Activated CD8-positive, alpha-beta T cell treated with anti-CD3 and anti-CD28 coated beads for 36 hours (primary cell): ENCODE data around the gene ISOC1. TPM values are rescaled to one million over a fixed set of nuclear protein-coding genes. Genes with fewer than 3 reads are reported as not detected.

Source experiments
- ATAC-seq: fragments of 200-7000 bp; cut with Tn5 transposase; one replicate; pipeline ENCODE4 v1.10.0; 2021; ENCODE audit warnings: mild to moderate bottlenecking, moderate library complexity
- CTCF ChIA-PET: fragments of 350-600 bp; sonication (Branson Sonifier 250); formaldehyde crosslinking; loops from one replicate; lab custom pipeline; 2021; ENCODE audit warnings: antibody characterized with exemption; lab: Charles Lee
- POLR2A ChIA-PET: fragments of 350-600 bp; sonication (Branson Sonifier 250); formaldehyde crosslinking; loops from one replicate; lab custom pipeline; 2021; ENCODE audit warnings: antibody characterized with exemption; lab: Charles Lee
- DNase-seq: peaks from one replicate; pipeline ENCODE4 v3.0.0-alpha.2; 2020
- H3K27ac Mint-ChIP-seq: one replicate; pipeline ENCODE4 v1.8.0; 2021; ENCODE audit warnings: mild to moderate bottlenecking, mixed read lengths
- H3K27me3 Mint-ChIP-seq: one replicate; pipeline ENCODE4 v1.8.0; 2021; ENCODE audit warnings: mixed read lengths
- H3K36me3 Mint-ChIP-seq: one replicate; pipeline ENCODE4 v1.8.0; 2021; ENCODE audit warnings: low read depth, mixed read lengths
- H3K4me1 Mint-ChIP-seq: one replicate; pipeline ENCODE4 v1.8.0; 2021; ENCODE audit warnings: low read depth, mixed read lengths
- H3K4me3 Mint-ChIP-seq: one replicate; pipeline ENCODE4 v1.8.0; 2021; ENCODE audit warnings: mild to moderate bottlenecking, moderate library complexity, mixed read lengths
- H3K9me3 Mint-ChIP-seq: one replicate; pipeline ENCODE4 v1.8.0; 2021; ENCODE audit warnings: mixed read lengths
- intact Hi-C: fragments of 100-400 bp; cut with micrococcal nuclease; formaldehyde crosslinking; loops from one replicate; pipeline ENCODE4 v1.10.0; 2022
- total RNA-seq, 2 experiments: library from RNA; stranded (reverse); gene quantifications; one replicate each; pipeline ENCODE4 v1.2.3, GENCODE V29; 2021
- TF ChIP-seq, protein P1 (sequence below): fragments of 200-600 bp; IDR thresholded peaks from one replicate; pipeline ENCODE4 v1.8.0; 2022; ENCODE audit warnings: antibody characterized with exemption, mild to moderate bottlenecking

Gene ISOC1
- total RNA-seq, 2 experiments from 2014 or later = 23.4 to 24.1 TPM

DNA sequence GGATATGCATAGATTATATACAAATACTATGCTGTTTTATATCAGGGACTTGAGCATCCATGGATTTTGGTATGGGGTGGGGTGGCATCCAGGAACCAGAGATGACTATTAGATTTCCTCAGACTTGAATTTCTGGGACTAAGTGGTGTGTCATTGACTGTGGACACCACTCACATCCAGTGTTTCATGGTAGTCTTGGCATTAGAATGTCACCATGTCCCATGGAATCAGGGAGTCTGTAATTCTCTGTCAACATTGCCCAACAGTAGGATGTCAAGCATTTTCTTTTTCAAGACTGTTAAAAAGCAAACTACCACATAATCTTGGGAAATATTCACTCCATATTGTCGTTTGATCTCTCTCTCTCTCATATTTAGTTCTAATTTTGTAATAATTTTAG, 13.1 kb downstream of the ISOC1 start:
- intact Hi-C loops = no loop called here
- no peak for ATAC-seq
- no peak for DNase-seq
- POLR2A ChIA-PET = no interaction called here
- Mint-ChIP-seq H3K36me3 (peaks cover 25% of the 10 kb centered on the region), H3K9me3 (no peaks in the 10 kb centered on the region), H3K27ac (no peak overlapping the region), H3K4me1 (no peaks in the 10 kb centered on the region), H3K4me3 (no peak overlapping the region), H3K27me3 (no peaks in the 10 kb centered on the region)
- CTCF ChIA-PET = no interaction called here
- TF ChIP-seq, protein P1, sequence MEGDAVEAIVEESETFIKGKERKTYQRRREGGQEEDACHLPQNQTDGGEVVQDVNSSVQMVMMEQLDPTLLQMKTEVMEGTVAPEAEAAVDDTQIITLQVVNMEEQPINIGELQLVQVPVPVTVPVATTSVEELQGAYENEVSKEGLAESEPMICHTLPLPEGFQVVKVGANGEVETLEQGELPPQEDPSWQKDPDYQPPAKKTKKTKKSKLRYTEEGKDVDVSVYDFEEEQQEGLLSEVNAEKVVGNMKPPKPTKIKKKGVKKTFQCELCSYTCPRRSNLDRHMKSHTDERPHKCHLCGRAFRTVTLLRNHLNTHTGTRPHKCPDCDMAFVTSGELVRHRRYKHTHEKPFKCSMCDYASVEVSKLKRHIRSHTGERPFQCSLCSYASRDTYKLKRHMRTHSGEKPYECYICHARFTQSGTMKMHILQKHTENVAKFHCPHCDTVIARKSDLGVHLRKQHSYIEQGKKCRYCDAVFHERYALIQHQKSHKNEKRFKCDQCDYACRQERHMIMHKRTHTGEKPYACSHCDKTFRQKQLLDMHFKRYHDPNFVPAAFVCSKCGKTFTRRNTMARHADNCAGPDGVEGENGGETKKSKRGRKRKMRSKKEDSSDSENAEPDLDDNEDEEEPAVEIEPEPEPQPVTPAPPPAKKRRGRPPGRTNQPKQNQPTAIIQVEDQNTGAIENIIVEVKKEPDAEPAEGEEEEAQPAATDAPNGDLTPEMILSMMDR = no peak

GRCh38 chr5:129110742-129111141, 16.2 kb downstream of the ISOC1 start:
- TF ChIP-seq, protein P1 = no peak
- H3K4me1 Mint-ChIP-seq = peaks cover 2% of the 10 kb centered on the region
- intact Hi-C loops = no loop called here
- H3K27ac Mint-ChIP-seq = no peak overlapping the region
- no peaks in the 10 kb centered on the region for H3K9me3 Mint-ChIP-seq
- H3K27me3 Mint-ChIP-seq = no peaks in the 10 kb centered on the region
- no peak for ATAC-seq
- ChIA-PET CTCF (interaction anchor here (1.4 to 2.2 kb wide), 2 partner anchors 9 to 15 kb away, joined by 4 to 11 read pairs; no protein-coding TSS in a partner anchor), POLR2A (interaction anchor here (1.0 kb wide), 1 partner anchor 28 kb away, joined by 3 read pairs; no protein-coding TSS in a partner anchor)
- peaks cover 19% of the 10 kb centered on the region for H3K36me3 Mint-ChIP-seq
- DNase-seq = no peak
- H3K4me3 Mint-ChIP-seq = no peak overlapping the region

GRCh38 chr5:129111351-129111750, 16.8 kb downstream of the ISOC1 start:
- peaks cover 2% of the 10 kb centered on the region for H3K4me1 Mint-ChIP-seq
- ChIA-PET CTCF (interaction anchor here (1.4 to 2.2 kb wide), 2 partner anchors 8 to 14 kb away, joined by 4 to 11 read pairs; no protein-coding TSS in a partner anchor), POLR2A (interaction anchor here (1.0 kb wide), 2 partner anchors 16 to 27 kb away, joined by 3 to 4 read pairs; no protein-coding TSS in a partner anchor)
- TF ChIP-seq, protein P1 = no peak
- no peak overlapping the region for H3K4me3 Mint-ChIP-seq
- H3K27ac Mint-ChIP-seq = no peak overlapping the region
- H3K9me3 Mint-ChIP-seq = no peaks in the 10 kb centered on the region
- DNase-seq (no peak), ATAC-seq (no peak)
- H3K27me3 Mint-ChIP-seq = no peaks in the 10 kb centered on the region
- peaks cover 14% of the 10 kb centered on the region for H3K36me3 Mint-ChIP-seq
- intact Hi-C loops = no loop called here

DNA sequence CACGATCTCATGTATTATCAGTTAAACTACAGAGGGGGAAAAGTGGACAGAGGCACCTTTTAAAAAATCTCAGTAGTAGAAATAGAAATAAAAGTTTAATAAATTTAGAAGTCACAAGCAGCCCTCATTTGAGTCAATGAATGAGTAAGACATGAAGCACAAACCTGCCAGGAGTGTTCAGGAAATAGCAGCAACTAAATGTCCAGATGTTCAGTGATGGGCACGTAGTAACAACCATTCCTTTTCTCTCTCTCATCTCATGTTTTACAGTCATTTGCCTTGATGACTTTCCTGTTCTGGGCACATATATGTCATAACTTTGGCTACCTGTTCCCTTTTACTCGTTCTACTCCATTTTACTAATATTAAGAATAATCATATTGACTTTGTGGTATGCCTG, 17.7 kb downstream of the ISOC1 start:
- Mint-ChIP-seq H3K4me3 (no peak overlapping the region), H3K27me3 (no peaks in the 10 kb centered on the region), H3K36me3 (peaks cover 9% of the 10 kb centered on the region), H3K9me3 (no peaks in the 10 kb centered on the region), H3K27ac (no peak overlapping the region), H3K4me1 (peaks cover 2% of the 10 kb centered on the region)
- intact Hi-C loops = no loop called here
- CTCF ChIA-PET = interaction anchor here (2.2 kb wide), 1 partner anchor 14 kb away, joined by 11 read pairs; no protein-coding TSS in a partner anchor
- ATAC-seq (no peak), DNase-seq (no peak)
- POLR2A ChIA-PET = interaction anchor here (1.0 kb wide), 1 partner anchor 17 kb away, joined by 4 read pairs; no protein-coding TSS in a partner anchor
- TF ChIP-seq, protein P1 = no peak

DNA sequence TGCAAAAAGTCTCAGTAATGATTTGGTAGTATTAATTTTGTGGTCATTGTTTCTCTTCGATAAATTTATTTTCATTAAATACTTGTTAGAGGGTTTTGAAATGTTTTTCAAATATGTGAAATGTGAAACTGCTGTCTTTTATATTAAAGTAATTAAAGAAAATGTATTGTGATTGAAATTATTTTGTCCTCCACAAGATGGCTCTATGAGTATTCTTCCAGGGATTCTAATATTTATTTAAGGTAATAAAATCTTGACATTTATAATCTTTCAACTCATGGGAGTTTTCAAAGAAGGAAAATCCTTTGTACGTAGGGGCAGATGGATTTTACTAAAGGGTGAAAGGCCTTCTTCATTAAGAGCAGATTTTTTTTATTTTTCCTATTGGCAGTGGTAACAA, 19.3 kb downstream of the ISOC1 start:
- peaks cover 2% of the 10 kb centered on the region for H3K4me1 Mint-ChIP-seq
- no peak overlapping the region for H3K27ac Mint-ChIP-seq
- DNase-seq = no peak
- intact Hi-C loops = no loop called here
- TF ChIP-seq, protein P1 = no peak
- ChIA-PET POLR2A (no interaction called here), CTCF (no interaction called here)
- no peaks in the 10 kb centered on the region for H3K9me3 Mint-ChIP-seq
- peaks cover 12% of the 10 kb centered on the region for H3K36me3 Mint-ChIP-seq
- no peaks in the 10 kb centered on the region for H3K27me3 Mint-ChIP-seq
- no peak for ATAC-seq
- no peak overlapping the region for H3K4me3 Mint-ChIP-seq
